ENCODE data around the gene L3MBTL2. TPM values are rescaled to one million over a fixed set of nuclear protein-coding genes. Genes with fewer than 3 reads are reported as not detected.

Gene L3MBTL2
- total and polyA plus RNA-seq, 2 experiments from 2014 or later, result 25.5 to 27.0 TPM

GRCh38 chr22:41223535-41223934, 18.4 kb downstream of the L3MBTL2 start:
- Histone ChIP-seq H3K27me3 (no peaks in the 10 kb centered on the region), H3K27ac (no peak overlapping the region), H3K4me1 (ENCODE audit: low read depth) (no peaks in the 10 kb centered on the region), H3K9me3 (ENCODE audit: low read depth) (no peaks in the 10 kb centered on the region), H3K36me3 (peaks cover 42% of the 10 kb centered on the region), H3K4me3 (no peak overlapping the region)
- no peak for TF ChIP-seq CTCF (IDR thresholded peaks at IDR 0.05; ENCODE audit: low read depth, low read length)
- no peak for DNase-seq (ENCODE audit: low read depth in 1 of 2, low spot score in 1 of 2)

GRCh38 chr22:41226723-41227655, 21.9 kb downstream of the L3MBTL2 start:
- Histone ChIP-seq H3K36me3 (peaks cover 35% of the 10 kb centered on the region), H3K27ac (no peak overlapping the region), H3K4me3 (no peak overlapping the region), H3K4me1 (ENCODE audit: low read depth) (no peaks in the 10 kb centered on the region), H3K27me3 (no peaks in the 10 kb centered on the region), H3K9me3 (ENCODE audit: low read depth) (no peaks in the 10 kb centered on the region)
- no peak for DNase-seq (ENCODE audit: low read depth in 1 of 2, low spot score in 1 of 2)
- TF ChIP-seq CTCF (IDR thresholded peaks at IDR 0.05; ENCODE audit: low read depth, low read length), result no peak

- no peaks in the 10 kb centered on the region for H3K27me3 ChIP-seq
- no peak for TF ChIP-seq CTCF (IDR thresholded peaks at IDR 0.05; ENCODE audit: low read depth, low read length)
- H3K9me3 ChIP-seq (ENCODE audit: low read depth), result no peaks in the 10 kb centered on the region
- H3K4me1 ChIP-seq (ENCODE audit: low read depth), result no peaks in the 10 kb centered on the region
- no peak for DNase-seq (ENCODE audit: low read depth in 1 of 2, low spot score in 1 of 2)
- peaks cover 24% of the 10 kb centered on the region for H3K36me3 ChIP-seq
- no peak overlapping the region for H3K27ac ChIP-seq
- no peak overlapping the region for H3K4me3 ChIP-seq
Observed at GRCh38 chr22:41229215-41229614, 24.1 kb downstream of the L3MBTL2 start.

GRCh38 chr22:41229730-41230400, 24.8 kb downstream of the L3MBTL2 start:
- Histone ChIP-seq H3K27me3 (no peaks in the 10 kb centered on the region), H3K27ac (no peak overlapping the region), H3K4me3 (no peak overlapping the region), H3K9me3 (ENCODE audit: low read depth) (no peaks in the 10 kb centered on the region), H3K4me1 (ENCODE audit: low read depth) (no peaks in the 10 kb centered on the region), H3K36me3 (peaks cover 24% of the 10 kb centered on the region)
- no peak for TF ChIP-seq CTCF (IDR thresholded peaks at IDR 0.05; ENCODE audit: low read depth, low read length)
- no peak for DNase-seq (ENCODE audit: low read depth in 1 of 2, low spot score in 1 of 2)

- Histone ChIP-seq H3K9me3 (ENCODE audit: low read depth) (no peaks in the 10 kb centered on the region), H3K27me3 (no peaks in the 10 kb centered on the region), H3K4me1 (ENCODE audit: low read depth) (no peaks in the 10 kb centered on the region), H3K4me3 (no peak overlapping the region), H3K27ac (no peak overlapping the region), H3K36me3 (peaks cover 21% of the 10 kb centered on the region)
- TF ChIP-seq CTCF (IDR thresholded peaks at IDR 0.05; ENCODE audit: low read depth, low read length), result no peak
- no peak for DNase-seq (ENCODE audit: low read depth in 1 of 2, low spot score in 1 of 2)
Observed at GRCh38 chr22:41230401-41230785, 25.3 kb downstream of the L3MBTL2 start.
